Midbrain (tissue), 1 donor: ENCODE results near the gene LRMDA.
"Not testable (repeated sequence)": the region's sequence is repeated elsewhere in the genome, so short reads cannot be mapped to it uniquely, and the experiment has no call there.

ENCODE experiments used
- DNase-seq: peaks from one replicate; lab custom pipeline; 2025; lab: John Stamatoyannopoulos, UW

LRMDA gene

GRCh38 chr10:75589895-75590654 lies 158.7 kb downstream of the LRMDA start:
- no peak for DNase-seq

DNA sequence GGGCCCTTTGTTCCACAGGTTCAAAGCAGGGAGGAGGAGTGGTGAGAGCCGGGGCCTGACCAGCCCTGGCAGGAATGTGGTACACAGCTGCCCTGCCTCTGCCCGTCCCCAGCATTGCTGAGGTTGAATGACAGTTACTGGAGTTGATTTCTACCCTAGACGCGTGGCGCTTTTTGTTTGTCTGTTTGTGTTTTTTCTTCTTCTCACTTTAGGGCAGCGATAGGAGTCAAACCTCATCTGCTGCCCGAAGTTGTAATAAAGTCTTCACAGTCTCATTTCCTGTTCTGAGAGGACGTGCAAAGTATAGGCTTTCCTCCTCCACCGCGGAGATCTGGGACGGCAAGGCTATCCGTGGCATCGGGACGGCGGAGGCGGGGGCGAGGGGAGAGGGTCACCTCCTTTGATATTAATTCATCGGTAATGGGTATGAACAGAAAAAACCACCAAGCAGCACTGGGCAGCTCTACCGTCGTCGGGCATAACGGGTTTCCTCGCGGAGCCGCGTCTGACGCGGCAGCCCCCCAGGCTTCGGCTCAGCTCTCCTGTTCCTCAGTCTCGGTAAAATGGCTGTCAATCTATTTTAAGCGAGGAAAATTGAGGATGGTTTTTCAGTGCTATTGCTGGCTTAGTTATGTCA lies 160.8 kb downstream of the LRMDA start:
- no peak for DNase-seq

DNA sequence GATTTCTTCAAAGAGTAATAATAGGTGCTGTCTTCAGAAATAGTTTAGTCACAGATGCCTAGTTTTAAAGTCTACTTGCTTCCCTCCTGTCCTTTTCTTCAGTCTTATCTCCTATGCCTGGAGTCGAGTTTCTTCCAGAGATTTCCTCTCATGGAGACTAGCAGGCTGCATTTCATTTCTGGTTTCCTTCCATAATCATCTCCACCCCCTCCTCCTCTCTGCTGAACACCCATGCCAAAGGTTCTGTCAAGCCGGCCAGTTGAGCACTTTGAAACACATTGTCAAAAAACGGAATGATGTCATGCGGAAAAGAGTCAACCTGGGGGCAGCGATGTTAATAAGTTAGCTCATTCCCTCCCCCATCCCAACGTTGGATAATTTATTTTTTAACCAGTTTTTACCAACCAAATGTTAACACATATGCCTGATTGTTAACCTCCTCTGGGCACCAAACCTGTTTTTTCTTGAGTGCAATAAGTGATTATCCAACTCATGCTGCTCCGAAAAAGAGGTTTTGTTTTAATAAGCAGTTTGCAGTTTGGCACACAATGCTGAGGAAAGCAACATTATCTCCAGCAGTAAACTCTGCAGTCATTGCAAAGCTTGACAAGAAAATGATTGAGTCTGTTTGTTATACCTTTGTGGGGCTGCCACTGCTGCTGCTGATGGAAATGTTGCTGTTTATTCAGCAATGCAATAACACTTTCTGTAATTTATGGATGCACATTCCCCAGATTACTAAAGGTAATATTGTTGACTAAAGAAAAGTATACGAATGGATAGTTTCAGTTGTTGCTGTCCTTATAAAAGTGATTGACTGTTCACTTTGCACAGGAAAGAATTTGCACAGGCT lies 161.6 kb downstream of the LRMDA start:
- no peak for DNase-seq

DNA sequence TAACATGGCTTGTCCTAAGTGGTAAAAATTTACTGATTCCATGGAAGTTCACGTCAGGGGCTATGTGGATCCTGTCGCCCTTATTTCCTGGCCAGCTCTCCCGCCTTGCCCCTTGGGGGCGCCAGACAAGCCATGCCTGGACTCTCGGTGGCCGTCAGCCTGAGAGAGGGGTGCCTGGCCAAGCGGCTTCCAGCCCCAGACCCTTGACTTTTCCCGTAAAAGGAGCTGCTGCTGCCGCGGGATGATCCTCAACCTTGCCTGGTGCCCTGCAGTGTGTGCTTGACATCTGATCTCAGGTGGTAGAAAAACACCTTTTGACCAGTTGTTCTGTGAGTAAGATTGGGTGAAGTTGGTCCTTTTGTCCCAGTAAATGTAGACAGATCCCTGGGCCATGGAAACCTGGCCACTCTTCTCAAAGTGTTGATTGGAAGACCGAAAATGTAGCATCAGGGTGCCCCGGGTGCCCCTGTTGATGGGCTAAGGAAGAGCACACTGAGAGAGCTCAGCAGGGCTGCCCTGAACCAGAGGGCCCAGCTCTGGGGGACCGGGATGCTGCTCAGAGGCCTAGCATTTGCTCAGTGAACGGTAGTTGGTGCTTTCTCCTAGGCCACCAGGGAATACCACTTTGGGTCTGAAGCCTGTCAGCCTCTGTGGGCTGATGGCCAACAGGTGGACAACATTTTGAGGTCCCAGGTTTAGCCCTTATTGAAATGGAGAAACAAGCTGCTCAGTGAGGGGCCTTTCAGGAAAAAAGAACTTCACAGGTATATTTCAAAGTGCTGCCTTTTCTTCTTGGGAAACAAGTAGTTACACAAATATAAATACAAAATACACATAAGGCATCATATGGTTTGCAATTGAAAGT lies 162.5 kb downstream of the LRMDA start:
- no peak for DNase-seq

GRCh38 chr10:75596930-75597620 lies 165.7 kb downstream of the LRMDA start:
- DNase-seq: no peak

DNA sequence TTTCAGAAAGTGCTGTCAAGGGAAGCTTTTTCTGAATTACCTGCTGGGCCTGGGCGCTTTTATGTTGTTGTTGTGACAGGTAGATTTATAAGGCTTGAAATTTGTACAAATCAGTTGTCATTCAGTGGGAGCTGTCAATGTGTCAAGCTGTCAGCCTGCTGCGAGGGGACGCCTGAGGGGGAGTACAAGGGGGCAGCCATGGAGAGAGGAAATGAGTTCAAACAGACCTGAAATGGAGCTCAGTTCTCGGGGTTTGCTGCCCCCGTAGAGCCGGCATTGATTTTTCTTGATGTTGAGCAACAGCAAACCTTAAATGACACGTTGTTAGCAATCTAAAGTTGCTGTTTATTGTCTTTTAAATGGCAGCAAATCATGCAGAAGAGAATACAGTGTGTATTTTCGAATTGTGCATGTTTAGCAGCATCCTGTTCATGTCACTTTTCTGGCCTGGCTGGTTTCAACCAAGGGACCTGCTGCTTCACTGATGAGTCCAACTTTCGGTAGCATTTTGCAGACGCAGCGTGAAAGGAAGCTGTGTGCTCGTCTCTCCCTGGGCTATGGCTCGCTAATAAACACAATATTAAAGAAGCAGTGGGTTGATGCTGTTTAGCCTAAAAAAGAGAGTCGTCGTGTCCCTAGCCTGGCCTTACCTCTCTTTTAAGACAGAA lies 166.5 kb downstream of the LRMDA start:
- DNase-seq: no peak

GRCh38 chr10:75598998-75599397 lies 167.6 kb downstream of the LRMDA start:
- no peak for DNase-seq

DNA sequence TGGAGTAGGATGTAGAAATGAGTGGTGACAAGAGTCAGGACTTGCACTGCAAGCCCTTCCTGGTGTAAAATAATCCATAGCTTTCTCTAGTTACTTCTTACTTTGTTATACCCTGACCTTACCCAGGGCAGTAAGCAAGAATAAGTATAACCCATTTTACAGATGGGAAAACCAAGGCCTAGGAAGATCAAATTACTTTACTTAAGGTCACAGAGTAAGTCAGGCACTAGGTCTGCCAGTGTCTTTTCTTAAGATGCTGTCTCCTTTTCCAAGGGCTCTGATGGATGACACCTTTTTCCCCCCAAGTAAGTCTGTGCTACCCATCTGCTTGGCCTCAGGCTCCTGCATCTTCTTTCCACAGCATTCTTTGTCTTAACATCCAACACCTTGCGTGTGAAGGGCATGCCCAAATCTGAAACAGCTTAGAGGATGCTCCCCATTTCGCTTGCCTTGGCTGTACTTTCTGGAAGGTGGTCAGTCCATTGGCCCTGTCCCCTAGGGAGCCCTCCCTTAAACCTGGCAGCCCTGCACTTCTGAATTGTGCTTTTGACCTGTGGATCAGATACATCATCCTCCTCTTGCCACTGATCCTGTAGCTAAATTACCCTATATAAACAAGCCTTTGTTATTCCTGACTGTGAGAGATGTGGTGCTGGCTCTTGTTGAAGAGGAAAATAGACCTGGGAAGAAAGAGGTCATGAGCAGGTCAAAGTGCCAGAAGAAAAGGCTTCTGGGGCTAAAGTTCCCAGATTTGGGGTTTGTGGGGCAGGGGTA lies 168.6 kb downstream of the LRMDA start:
- DNase-seq: no peak

DNA sequence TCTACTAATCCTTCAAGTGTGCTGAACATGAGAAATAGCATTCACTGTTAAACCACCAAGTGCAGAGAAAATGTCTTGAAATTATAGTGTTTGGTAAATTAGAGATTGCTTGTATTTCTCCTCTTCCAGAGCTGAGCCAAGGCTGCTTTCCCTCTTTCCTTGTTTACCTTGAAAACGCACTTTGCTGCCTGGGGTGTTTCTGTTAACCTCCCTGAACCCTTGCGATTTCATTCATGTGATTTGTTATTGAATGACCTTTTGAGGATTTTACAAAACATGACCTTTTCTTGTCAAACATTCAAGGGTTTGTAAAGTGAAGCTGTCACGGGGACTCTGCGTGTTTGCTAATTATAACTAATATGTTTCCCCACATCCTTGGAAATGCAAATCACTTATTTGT lies 169.4 kb downstream of the LRMDA start:
- DNase-seq: no peak

- DNase-seq: no peak
These were observed 170.9 kb downstream of the LRMDA start for GRCh38 chr10:75602341-75602740.

DNA sequence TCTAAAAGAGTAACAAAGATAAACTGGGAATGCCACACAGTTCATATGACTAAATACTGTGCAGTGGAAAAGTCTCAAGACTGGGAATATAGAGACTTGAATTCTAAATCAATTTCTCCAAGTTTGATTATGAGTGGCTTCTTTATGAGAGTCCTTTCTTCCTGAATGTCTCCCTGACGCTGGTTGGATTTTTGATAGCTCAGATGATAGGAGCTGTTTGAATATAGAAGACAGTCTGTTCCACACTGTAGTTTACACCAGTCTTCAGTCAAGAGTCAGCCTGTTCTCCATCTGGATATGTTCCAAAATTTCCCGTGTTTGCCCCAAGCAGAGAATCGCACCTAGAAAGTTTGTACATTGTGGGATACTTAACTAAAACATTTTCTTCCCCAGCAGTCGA lies 173.7 kb downstream of the LRMDA start:
- DNase-seq: no peak

DNA sequence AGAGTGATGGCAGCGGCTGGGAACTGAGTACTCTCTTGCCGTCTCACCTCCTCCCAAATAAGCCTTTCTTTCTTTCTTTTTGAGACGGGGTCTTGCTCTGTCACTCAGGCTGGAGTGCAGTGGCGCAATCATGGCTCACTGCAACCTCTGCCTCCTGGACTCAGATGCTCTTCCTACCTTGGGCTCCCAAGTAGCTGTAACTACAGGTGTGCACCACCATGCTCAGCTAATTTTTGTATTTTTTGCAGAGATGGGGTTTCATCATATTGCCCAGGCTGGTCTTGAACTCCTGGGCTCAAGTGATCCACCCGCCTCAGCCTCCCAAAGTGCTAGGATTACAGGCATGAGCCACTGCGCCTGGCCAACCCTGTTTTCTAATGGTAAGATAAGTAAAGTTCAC lies 174.4 kb downstream of the LRMDA start:
- not testable (repeated sequence) for DNase-seq

- DNase-seq: no peak
These were observed 174.9 kb downstream of the LRMDA start for GRCh38 chr10:75606203-75606779.

DNA sequence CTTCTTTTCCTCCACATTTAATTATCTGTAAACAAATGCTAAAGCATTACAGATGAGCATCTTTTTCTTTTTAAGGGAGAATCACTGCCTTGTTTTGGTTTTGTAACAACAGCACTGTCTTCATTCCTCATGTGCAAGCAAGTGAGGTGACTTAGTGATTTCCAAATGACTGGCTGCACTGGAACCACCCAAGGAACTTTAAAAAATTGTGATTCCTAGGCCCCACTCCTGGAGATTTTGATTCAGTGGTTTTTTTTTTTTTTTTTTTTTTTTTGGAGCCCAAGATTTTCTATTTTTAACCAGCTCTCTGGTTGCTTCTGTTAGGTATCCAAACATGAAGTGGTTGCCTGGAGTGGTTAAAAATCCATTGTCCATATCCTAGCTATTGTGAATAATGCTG lies 176.2 kb downstream of the LRMDA start:
- no peak for DNase-seq

DNA sequence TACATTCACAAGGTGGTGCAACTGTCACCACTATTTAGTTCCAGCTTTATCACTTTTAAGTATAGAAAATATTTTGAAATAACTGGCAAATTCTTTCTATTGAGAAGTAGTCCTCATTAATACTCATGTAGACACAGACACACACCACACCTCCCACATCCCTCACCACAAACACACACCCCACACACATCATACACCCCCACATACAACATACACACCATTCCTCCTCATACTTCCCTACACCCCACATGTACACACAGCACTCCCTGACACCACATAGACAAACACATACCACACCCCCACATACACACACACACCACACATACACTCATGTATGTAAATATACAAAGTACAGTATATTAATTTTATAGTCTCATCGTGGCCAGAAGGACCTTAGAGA lies 178.8 kb downstream of the LRMDA start:
- no peak for DNase-seq

GRCh38 chr10:75611172-75611992 lies 180.0 kb downstream of the LRMDA start:
- DNase-seq: no peak

- DNase-seq: no peak
These were observed 180.6 kb downstream of the LRMDA start for GRCh38 chr10:75611993-75612372.

- DNase-seq: peak; percentile 40
These were observed 181.7 kb downstream of the LRMDA start for GRCh38 chr10:75612904-75613684.
